ENCODE data around the gene CLIP4. TPM values are rescaled to one million over a fixed set of nuclear protein-coding genes. Genes with fewer than 3 reads are reported as not detected.

CLIP4 gene
- total RNA-seq, 1 donor from 2014 or later = 37.2 TPM

Other genes starting within 250 kb of the CLIP4 start
- gene TRMT61B, start 245.1 kb upstream of the CLIP4 start, total RNA-seq = 14.6 TPM
- gene WDR43, start 220.7 kb upstream of the CLIP4 start, total RNA-seq = 27.6 TPM
- 3.5 TPM for gene TOGARAM2, start 134.1 kb upstream of the CLIP4 start, total RNA-seq
- gene PCARE, start 40.9 kb upstream of the CLIP4 start, total RNA-seq = not detected